Endothelial cell (in vitro differentiated cells): ENCODE results near the gene PAM. TPM values are rescaled to one million over a fixed set of nuclear protein-coding genes. Genes with fewer than 3 reads are reported as not detected.

ENCODE experiments used
- DNase-seq: peaks from one replicate; pipeline ENCODE4 v3.0.0; 2021; ENCODE audit warnings: low spot score
- H3K27ac Mint-ChIP-seq: one replicate; pipeline ENCODE4 v1.8.0; 2021; ENCODE audit warnings: mixed read lengths, inconsistent platforms; ENCODE audit not compliant: unreplicated experiment
- H3K27me3 Mint-ChIP-seq: one replicate; pipeline ENCODE4 v1.8.0; 2021; ENCODE audit warnings: mild to moderate bottlenecking, moderate library complexity, mixed read lengths, inconsistent platforms; ENCODE audit not compliant: unreplicated experiment
- H3K36me3 Mint-ChIP-seq: one replicate; pipeline ENCODE4 v1.8.0; 2021; ENCODE audit warnings: mild to moderate bottlenecking, low read depth, mixed read lengths, inconsistent platforms; ENCODE audit not compliant: unreplicated experiment
- H3K4me1 Mint-ChIP-seq: one replicate; pipeline ENCODE4 v1.8.0; 2021; ENCODE audit warnings: mild to moderate bottlenecking, mixed read lengths, inconsistent platforms; ENCODE audit not compliant: unreplicated experiment
- H3K4me3 Mint-ChIP-seq: one replicate; pipeline ENCODE4 v1.8.0; 2021; ENCODE audit warnings: mild to moderate bottlenecking, mixed read lengths, inconsistent platforms; ENCODE audit not compliant: unreplicated experiment
- H3K9me3 Mint-ChIP-seq: one replicate; pipeline ENCODE4 v1.8.0; 2021; ENCODE audit warnings: mixed read lengths, inconsistent platforms; ENCODE audit not compliant: unreplicated experiment
- CTCF ChIP-seq: fragments of 200-600 bp; sonication (generic); IDR thresholded peaks from one replicate; pipeline ENCODE4 v1.5.0; 2021; ENCODE audit warnings: antibody characterized with exemption; ENCODE audit not compliant: unreplicated experiment
- total RNA-seq: library from RNA; stranded (reverse); fragmentation: NEBNext Ultra II Directional; extraction: Animal tissue kit (Norgen Biotek cat#: 25700); gene quantifications from one replicate; pipeline ENCODE4 v1.2.1, GENCODE V29; 2021; ENCODE audit not compliant: unreplicated experiment

PAM gene
- total RNA-seq, 1 donor from 2014 or later, result 255 TPM

- no peak for DNase-seq
- H3K36me3 Mint-ChIP-seq, result no peaks in the 10 kb centered on the region
- no peak overlapping the region for H3K4me3 Mint-ChIP-seq
- TF ChIP-seq CTCF, result no peak
- H3K9me3 Mint-ChIP-seq, result no peaks in the 10 kb centered on the region
- peaks cover 3% of the 10 kb centered on the region for H3K4me1 Mint-ChIP-seq
- H3K27ac Mint-ChIP-seq, result no peak overlapping the region
- H3K27me3 Mint-ChIP-seq, result no peaks in the 10 kb centered on the region
Observed at GRCh38 chr5:102794677-102795331, 39.7 kb downstream of the PAM start.

- no peak for DNase-seq
- Mint-ChIP-seq H3K27ac (no peak overlapping the region), H3K27me3 (no peaks in the 10 kb centered on the region), H3K4me1 (peaks cover 7% of the 10 kb centered on the region), H3K36me3 (no peaks in the 10 kb centered on the region), H3K9me3 (no peaks in the 10 kb centered on the region), H3K4me3 (no peak overlapping the region)
- no peak for TF ChIP-seq CTCF
Observed at GRCh38 chr5:102795526-102795925, 40.4 kb downstream of the PAM start.

- no peak for TF ChIP-seq CTCF
- Mint-ChIP-seq H3K27me3 (no peaks in the 10 kb centered on the region), H3K4me1 (peaks cover 10% of the 10 kb centered on the region), H3K4me3 (no peak overlapping the region), H3K36me3 (no peaks in the 10 kb centered on the region), H3K27ac (no peak overlapping the region), H3K9me3 (no peaks in the 10 kb centered on the region)
- DNase-seq, result no peak
Observed at GRCh38 chr5:102796009-102796408, 40.9 kb downstream of the PAM start.

GRCh38 chr5:102796498-102796897, 41.4 kb downstream of the PAM start:
- H3K4me1 Mint-ChIP-seq, result peaks cover 14% of the 10 kb centered on the region
- H3K27me3 Mint-ChIP-seq, result no peaks in the 10 kb centered on the region
- peaks cover 3% of the 10 kb centered on the region for H3K36me3 Mint-ChIP-seq
- no peak for DNase-seq
- H3K4me3 Mint-ChIP-seq, result no peak overlapping the region
- H3K27ac Mint-ChIP-seq, result no peak overlapping the region
- no peak for TF ChIP-seq CTCF
- no peaks in the 10 kb centered on the region for H3K9me3 Mint-ChIP-seq

- peaks cover 18% of the 10 kb centered on the region for H3K4me1 Mint-ChIP-seq
- H3K4me3 Mint-ChIP-seq, result no peak overlapping the region
- peaks cover 4% of the 10 kb centered on the region for H3K36me3 Mint-ChIP-seq
- DNase-seq, result no peak
- H3K27me3 Mint-ChIP-seq, result no peaks in the 10 kb centered on the region
- TF ChIP-seq CTCF, result no peak
- no peaks in the 10 kb centered on the region for H3K9me3 Mint-ChIP-seq
- H3K27ac Mint-ChIP-seq, result no peak overlapping the region
Observed at GRCh38 chr5:102797322-102797884, 42.3 kb downstream of the PAM start.
